Kidney capillary endothelial cell (primary cell): ENCODE measurements around the gene ZP2.
"Not testable (repeated sequence)": the region's sequence is repeated elsewhere in the genome, so short reads cannot be mapped to it uniquely, and the experiment has no call there.

Source experiments
- DNase-seq: peaks from one replicate; pipeline ENCODE4 v3.0.0-alpha.2; 2018; ENCODE audit warnings: low spot score

The ZP2 gene

DNA sequence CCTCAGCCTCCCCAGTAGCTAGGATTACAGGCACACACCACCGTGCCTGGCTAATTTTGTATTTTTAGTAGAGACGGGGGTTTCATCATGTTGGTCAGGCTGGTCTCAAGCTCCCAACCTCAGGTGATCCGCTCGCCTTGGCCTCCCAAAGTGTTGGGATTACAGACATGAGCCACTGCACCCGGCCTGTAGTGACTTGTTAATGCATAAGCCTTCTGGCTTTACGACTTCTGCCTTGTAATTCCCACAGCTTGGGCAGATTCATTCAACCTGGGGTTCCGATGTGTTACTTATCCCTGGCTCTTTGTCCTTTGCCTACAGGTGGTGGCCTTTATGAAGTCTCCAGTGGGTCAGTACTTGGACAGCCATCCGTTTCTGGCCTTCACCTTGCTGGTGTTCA, 41.3 kb downstream of the ZP2 start:
- not testable (repeated sequence) for DNase-seq

DNA sequence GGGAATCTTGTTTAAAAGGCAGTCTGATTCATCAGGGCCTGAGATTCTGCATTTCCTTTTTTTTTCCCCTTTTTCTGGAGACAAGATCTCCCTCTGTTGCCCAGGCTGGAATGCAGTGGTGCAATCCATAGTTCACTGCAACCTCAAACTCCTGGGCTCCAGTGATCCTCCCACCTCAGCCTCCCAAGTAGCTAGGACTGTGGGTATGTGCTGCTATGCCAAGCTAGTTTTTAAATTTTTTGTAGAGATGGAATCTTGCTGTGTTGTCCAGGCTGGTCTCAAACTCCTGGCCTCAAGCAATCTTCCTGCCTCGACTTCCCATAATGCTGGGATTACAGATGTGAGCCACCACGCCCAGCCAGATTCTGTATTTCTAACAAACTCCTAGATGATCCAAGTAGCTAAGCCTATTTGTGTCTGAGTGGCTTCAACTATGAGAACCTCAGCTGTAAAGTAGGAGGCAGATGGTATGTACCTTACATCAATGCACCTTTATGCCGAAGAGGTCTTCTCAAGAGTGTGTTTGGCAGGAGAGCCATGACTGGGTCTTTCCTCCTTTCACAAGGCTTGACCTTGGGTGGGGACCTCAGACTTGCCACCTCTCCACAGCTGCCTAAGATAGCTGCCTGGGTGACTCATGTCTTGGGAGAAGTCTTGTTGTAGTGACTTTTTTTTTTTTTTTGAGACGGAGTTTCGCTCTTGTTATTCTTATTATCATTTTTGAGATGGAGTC, 42.0 kb downstream of the ZP2 start:
- DNase-seq = no peak

DNA sequence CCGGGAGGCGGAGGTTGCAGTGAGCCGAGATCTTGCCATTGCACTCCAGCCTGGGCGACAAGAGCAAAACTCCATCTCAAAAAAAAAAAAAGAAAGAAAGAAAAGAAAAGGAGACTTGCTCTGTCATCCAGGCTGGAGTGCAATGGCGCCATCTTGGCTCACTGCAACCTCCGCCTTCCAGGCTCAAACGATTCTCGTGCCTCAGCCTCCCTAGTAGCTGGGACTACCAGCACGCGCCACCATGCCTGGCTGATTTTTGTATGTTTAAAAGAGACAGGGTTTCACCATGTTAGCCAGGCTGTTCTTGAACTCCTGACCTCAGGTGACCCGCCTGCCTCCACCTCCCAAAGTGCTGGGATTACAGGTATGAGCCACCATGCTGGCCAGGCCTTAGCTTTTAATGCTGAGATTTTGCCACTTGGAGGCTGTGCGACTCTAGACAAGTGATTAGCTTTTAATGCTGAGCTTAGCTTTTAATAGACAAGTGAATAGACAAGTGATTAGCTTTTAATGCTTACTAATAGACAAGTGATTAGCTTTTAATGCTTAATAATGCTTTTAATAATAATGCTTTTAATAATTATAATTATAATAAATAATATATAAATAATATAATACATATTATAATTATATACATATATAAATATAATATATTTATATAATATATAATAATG, 43.3 kb downstream of the ZP2 start:
- DNase-seq = no peak

DNA sequence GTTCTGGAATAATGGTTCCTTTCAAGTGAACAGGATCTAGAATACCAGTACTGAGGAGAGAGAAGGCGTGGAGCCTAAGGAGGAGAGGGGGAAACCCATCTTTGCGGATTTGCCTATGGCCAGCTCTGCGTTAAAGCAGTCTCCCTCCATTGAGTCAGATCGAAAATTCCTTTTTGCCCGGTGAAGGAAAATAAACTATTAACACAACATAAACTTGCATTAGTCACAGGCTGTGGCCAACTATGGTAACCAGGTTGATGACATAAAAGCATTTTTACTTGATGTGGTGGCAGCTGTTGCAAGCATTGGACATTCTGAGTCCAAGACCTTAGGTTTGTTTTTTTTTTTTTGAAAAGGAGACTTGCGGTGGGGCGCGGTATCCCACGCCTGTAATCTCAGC, 44.0 kb downstream of the ZP2 start:
- no peak for DNase-seq

DNA sequence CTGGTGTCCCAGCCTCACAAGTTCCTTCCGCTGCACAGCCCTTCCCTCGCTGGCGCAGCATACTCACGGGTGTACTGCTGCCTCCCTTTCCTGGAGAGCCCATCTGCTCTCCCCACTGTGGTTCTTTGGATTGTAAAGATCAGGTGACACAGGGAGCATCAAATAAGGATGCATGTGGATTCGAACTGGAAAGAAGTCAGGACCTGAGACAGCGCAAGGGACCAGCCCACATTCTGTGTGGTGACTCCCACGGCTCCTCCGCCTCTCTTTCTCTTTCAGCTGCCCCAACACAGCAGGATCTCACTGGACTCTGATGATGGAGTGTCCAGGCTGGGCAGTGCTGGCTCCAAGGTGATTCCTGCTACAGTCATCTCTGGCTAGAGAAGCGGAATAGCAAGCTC, 44.8 kb downstream of the ZP2 start:
- DNase-seq = no peak

DNA sequence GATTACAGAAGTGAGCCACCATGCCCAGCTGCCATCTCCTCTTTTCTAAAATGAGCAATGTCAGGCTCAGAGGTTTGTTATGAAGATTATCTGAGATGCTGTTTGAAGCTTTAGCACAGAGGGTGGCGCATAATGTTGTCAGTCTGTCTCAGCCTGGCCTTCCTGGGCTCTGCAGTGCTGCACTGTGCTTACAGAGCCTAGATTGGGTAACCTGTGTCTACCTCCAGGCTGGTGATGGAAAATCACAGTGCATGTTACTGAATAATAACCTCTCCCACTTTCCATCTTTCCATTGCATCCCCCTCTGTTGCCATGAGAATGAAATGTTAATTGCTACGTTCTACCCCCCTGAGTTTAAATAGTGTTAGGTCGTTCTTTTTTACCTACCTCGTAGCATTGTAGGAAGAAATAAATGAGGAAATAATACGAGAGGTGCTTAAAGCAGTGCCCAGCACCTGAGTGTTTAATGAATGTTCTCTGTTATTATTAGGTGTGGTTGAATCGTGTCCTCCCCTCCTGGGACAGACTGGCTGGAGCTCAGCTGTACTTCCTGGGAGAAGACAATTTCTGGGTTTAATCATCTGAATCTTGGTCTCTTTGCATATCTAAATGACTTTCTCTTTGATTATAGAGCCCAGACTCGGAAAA, 46.7 kb downstream of the ZP2 start:
- DNase-seq = no peak

DNA sequence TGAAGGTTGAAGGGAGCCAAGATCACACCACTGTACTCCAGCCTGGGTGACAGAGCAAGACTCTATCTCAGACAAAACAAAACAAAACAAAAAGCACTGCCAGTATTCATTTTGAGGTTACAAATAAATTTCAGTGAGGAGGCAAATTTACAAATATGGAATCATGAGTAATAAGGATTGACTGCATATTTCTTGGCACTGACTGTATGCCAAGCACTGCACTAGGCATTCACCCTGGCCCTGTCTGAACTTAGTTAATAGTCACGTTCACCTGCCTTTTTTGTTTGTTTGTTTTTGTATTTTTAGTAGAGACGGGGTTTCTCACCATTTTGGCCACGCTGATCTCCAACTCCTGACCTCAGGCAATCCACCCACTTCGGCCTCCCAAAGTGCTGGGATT, 47.8 kb downstream of the ZP2 start:
- DNase-seq = no peak

DNA sequence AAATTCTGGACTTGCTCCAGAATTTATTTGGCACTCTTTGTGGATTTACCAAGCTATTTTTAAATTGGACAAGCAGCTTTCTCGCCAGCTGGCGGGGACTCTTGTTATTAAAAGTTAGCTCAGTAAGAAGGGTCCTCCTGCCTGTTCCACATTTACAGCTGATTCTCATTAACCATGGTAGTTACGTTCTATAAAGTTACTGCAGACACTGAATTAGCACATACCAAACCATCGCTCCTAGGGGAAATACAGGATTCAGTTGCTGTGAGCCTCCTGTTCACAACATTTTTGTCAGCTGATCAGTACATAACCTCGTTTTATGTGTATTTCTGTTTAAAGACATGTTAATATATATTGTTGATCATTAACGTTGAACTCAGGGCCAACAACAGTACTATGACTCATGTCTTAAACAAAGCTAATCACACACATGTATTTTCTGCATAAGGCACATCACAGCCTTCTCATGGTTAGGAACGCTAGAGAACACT, 48.7 kb downstream of the ZP2 start:
- no peak for DNase-seq

DNA sequence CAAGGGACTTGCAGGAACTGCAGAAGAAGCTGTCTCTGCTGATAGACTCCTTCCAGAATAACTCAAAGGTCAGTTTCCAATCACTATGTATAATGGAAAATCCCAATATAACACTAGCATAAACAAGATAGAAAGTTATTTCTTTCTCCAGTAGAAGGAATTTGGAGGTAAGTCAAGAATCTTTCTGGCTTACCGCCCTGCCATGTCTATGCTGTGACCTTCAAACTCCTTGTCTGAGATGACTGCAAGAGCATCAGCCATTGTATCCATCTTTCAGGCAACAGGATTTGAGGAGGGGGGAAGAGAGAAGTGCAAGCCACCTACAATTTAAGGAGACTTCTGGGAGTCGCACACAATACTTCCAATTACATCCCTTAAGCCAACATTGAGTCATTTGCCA, 50.2 kb downstream of the ZP2 start:
- no peak for DNase-seq

DNA sequence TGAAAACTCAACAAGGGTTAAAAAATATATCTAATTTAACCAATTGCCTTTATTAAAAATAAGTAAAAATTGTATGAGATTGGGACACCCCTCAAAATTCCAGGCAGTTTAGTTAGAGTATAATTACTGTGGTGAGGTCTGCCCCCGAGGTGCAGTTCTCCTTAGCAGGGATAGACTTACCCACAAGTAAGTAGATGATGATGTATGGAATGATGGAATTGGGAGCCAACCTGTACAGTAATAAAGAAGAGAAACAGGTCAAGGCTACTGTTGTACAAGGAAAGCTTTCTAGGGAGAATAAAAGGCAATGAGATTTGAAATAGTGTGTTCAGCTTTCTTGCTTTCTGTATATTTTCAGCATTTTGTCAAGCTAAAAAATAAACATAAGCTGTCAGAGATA, 51.1 kb downstream of the ZP2 start:
- no peak for DNase-seq

DNA sequence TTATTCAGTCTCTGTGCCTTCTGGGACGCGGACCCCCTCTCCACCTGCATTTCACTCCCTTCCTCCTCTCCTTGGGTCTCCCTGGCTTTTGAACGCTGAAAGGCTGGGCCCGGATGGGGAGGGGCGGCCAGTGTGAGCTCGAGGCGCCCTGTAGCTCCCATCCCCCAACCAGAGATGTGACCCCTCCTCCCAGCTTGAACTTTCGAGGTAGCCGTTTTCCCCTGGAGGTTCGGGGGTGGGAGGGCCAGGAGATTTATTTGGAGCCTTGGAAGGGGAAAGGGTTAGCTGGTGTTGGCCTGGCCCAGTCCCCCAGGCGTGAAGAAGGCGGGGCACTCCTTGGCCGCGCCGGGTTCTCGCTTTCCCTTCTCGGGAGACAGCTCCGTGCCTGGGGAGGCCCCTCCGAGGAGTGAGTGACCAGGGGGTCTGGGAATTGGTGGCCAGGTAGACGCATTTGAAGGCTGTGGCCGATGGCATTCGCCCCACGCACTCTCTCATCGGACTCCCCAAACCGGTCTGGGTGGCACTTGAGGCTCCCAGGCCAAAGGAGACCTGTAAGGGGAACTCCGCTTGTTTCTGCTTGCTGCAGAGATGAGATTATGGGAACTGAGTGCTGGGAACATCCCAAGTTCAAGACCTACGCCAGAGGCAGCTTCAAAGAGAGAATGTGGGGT, 52.0 kb downstream of the ZP2 start:
- no peak for DNase-seq

DNA sequence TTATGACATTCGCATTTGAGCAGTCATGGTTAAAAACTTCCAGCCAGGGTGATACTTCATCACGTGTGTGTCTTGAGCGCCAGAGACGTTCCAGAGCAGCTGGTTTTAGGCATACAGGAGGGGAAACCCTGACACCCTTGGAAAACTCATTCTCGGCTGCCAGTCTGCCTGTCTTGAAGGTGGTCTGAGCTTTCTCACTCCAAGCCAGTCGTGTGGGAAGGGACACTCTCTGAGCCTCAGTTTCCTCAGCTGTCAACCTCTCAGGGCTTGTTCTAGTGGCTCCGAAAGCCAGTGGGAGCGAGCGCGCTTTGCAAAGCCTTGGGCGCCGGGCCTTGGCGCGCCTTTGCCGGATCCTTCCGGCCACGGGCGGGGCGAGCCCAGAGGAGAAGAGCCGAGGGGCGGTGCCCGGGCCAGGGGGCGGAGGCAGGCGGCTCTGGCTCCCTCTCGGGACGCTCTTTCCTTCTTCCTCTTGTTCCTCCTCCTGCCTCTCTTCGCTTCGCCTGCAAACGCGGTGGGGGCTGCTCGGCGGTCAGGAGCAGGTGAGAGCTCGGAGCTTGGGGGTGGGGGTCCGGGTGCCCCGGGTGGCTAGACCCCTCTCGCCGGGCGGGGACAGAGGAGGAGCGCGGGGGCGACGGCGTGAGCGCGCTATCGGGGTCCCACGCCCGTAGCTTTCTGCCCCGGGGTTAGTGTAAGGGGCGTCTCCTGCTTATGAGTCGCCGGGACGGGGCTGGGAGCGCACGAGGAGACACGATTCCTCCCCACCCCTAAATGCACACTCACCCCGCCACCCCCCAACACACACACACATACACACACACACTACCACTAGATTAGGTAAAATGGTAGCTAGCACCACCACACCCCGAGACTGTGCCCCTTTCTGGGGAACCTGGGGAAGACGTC, 52.9 kb downstream of the ZP2 start, which contains the start of gene LDAF1:
Gene LDAF1 (plus strand): TSS at position 467 of the 903 bp plus-strand sequence. CDS start 2,509 bp downstream, outside the sequence.
- peak; percentile 53 for DNase-seq

DNA sequence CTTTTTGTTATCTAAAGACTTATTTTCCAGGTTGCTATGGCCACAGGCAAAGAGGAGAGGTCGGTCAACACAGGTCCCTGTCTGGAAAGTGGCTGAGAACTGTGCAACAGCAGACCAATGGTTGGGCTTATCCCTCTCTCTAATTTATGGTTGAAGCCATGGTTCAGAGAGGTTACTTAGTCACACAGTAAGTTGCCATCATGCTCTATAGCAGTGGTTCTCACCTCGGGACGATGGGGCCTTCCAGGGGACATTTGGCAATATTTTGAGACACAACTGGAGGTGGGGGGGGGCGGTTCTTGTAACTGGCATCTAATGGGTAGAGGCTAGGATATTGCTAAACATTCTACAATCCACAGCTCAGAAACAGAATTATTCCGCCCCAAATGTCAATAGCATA, 53.7 kb downstream of the ZP2 start:
- DNase-seq = no peak

DNA sequence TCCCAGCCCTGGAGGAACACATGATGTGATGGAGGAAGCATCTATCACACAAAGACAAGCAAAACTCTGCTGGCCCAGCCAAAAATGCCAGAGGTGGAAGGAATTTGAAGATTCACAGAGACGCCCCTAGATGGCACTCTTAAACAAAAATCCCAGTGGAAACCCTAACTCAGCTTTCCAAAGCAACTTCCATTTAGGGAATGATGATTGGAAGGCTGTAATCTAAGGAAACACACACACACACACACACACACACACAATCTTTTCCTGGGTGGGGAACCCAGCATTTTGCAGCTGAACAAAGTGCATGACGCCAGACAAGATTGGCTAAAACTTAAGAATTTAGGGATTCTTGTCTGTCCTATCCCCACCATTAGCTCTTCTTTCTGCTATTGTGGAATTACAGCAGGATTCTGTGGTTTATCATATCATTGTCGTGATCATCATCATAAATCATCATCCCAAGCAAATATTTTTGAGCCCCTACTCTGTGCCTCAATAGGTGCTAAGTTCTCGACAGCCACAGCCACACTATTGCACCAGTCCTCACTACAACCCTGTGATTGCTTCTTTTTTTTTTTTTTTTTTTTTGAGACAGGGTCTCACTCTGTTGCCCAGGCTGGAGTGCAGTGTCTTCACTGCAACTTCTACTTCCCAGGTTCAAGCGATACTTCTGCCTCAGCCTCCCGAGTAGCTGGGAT, 54.5 kb downstream of the ZP2 start:
- peak; percentile 69 for DNase-seq

DNA sequence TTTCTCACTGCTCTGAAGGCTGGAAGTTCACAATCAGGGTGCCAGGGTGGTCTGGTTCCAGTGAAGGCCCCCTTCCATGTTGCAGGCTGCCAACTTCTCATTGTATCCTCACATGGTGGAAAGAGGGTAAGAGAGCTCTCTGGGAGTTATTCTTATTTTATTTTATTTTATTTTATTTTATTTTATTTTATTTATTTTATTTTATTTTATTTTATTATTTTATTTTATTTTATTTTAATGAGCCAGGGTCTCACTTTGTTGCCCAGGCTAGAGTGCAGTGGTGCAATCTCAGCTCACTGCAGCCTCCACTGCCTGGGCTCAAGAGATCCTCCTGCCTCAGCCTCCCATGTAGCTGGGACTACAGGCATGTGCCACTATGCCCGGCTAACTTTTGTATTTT, 55.4 kb downstream of the ZP2 start:
- not testable (repeated sequence) for DNase-seq

DNA sequence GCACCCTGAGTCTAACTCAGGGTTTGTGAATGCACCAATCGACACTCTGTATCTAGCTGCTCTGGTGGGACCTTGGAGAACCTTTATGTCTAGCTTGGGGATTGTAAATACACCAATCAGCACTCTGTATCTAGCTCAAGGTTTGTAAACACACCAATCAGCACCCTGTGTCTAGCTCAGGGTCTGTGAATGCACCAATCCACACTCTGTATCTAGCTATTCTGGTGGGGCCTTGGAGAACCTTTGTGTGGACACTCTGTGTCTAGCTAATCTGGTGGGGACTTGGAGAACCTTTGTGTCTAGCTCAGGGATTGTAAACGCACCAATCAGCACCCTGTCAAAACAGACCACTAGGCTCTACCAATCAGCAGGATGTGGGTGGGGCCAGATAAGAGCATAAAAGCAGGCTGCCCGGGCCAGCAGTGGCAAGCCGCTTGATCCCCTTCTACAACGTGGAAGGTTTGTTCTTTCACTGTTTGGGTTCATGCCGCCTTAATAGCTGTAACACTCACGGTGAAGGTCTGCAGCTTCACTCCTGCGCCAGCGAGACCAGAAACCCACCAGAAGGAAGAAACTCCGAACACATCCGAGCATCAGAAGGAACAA, 58.1 kb downstream of the ZP2 start:
- not testable (repeated sequence) for DNase-seq

DNA sequence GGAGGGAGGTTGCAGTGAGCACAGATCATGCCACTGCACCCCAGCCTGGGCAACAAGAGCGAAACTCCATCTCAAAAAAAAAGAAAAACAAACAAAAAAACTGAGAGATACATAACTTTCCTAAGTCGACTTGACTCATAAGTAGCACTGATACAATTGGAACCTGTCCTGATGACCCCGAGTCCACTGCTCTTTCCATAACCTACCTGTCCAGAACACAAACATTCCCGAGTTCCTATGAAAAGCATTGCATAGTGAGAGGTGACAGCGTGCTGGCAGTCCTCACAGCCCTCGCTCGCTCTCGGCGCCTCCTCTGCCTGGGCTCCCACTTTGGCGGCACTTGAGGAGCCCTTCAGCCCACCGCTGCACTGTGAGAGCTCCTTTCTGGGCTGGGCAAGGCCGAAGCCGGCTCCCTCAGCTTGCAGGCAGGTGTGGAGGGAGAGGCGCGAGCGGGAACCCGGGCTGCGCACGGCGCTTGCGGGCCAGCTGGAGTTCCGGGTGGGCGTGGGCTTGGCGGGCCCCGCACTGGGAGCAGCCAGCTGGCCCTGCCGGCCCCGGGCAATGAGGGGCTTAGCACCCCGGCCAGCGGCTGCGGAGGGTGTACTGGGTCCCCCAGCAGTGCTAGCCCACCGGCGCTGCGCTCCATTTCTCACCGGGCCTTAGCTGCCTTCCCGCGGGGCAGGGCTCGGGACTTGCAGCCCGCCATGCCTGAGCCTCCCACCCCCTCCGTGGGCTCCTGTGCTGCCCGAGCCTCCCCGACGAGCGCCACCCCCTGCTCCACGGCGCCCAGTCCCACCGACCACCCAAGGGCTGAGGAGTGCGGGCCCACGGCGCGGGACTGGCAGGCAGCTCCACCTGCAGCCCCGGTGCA, 59.0 kb downstream of the ZP2 start:
- not testable (repeated sequence) for DNase-seq

DNA sequence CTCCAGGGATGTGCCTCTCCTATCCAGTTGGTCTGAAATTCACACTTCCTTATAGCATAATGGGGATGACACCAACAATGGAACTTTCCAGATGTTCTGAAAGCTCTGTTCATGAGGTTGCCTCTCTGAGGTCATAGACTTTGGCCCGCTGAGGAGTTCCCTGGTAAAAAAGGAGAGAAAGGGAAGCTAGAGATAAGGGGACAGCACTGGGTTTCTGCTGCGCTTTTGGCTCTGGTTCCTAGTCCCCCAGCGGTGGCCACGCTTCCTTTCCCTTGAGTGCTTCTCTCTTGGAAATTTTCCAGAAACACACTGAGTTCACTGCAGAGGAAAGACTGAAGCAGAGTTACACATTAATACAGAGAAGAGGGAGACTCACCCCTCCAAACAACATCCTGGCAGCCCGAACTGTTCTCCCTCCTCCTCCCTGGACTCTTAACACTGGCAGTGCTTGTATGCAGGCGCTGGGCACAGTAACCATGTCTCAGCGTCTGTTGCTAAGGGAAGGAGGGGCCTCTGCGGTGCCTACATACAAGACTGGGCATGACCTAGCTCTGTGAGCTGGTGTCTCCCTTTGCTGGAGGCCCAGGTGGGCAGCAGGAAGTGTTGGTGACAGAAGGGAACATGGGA, 60.9 kb downstream of the ZP2 start, which contains the start of gene DNAH3:
Gene DNAH3 (minus strand): TSS at position 472 of the 627 bp plus-strand sequence. CDS start 527 bp downstream, outside the sequence.
- no peak for DNase-seq
